ENCODE data around the gene PRSS21. TPM values are rescaled to one million over a fixed set of nuclear protein-coding genes. Genes with fewer than 3 reads are reported as not detected.

Gene PRSS21
- total RNA-seq, 2 experiments from 2014 or later, result 11.3 to 12.5 TPM

DNA sequence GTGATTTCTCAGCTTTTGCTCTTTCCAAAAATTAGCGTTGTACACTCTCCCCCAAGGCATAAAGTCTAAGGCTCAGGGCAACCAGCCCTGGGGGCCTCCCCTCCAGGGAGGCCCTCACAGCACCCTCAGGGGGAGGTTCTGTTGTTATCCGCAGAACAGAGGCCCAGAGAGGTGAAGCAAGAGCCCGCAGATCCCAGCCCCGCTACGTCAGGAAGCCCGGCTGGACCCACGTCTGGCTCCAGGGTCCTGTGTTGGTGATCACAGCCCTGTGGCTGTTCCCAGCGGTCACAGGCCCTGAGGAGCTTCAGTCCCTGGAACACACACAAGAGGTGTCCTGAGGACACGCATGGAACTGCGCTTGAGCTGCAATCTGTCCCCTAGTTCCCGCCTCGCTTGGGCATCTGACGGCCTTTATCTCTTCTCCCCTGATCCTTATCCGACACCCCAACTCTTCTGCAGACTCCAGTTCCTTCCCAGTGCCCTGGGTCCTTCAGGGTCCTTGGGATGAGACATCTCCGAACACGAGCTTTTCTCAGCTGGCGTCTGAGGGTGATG lies 11.9 kb downstream of the PRSS21 start:
- H3K27ac Mint-ChIP-seq, result no peak overlapping the region
- no peak for ATAC-seq
- CTCF ChIA-PET, result interaction anchor here (1.1 kb wide), 1 partner anchor 10 kb away, joined by 4 read pairs; no protein-coding TSS in a partner anchor

DNA sequence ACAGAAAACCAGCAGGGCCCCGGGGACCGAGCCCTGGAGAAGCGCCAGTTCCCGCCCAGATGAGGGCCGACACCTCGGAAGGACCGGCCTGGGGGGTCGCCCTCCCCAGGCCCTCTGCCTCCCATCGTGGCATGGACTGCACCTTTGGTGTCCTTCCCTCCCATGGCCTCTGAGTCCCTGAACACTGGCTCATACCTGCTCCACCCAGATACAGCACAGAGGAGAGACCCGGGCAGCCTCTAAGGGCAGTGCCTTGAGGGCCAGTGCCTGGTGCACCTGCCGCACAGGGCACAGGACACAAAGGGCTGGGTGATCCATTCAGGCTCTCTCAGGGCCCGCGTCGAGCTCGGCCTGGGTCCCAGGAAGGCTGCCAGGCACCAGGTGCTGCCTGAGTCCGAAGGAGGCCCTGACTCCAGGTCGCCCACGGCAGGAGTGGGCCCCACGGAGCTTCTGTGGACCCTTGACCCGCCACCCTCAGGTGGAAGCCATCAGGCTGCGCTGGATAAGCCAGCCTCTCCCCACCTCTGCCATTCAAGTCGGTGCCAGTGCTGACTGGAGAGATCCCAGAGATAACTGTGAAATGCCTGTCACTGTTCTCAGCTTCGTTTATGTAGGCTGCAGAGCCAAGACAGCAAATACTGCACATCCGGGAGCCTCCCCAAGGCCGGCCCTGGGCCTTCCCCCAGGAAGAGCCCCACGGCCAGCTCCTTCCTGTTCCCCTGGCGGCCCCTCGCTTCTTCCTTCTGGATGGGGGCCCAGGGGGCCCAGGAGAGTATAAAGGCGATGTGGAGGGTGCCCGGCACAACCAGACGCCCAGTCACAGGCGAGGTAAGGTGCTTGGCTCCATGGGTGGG lies 12.7 kb downstream of the PRSS21 start, which contains the start of gene ZG16B:
TSS of gene ZG16B (plus strand) at position 803 of the 854 bp plus-strand sequence. CDS start 139 bp downstream, outside the sequence.
- H3K36me3 Mint-ChIP-seq (ENCODE audit: low read depth), result no peaks in the 10 kb centered on the region
- CTCF ChIA-PET, result interaction anchor here (1.0 kb wide), 1 partner anchor 10 kb away, joined by 4 read pairs; no protein-coding TSS in a partner anchor

More for the DNA sequence above, 11.9 kb downstream of the PRSS21 start:
- intact Hi-C loops (cut with micrococcal nuclease), result no loop called here
- H3K4me3 Mint-ChIP-seq, result no peak overlapping the region
- POLR2A ChIA-PET, result interaction anchor here (1.1 to 1.6 kb wide), 2 partner anchors 31 to 64 kb away, joined by 3 to 4 read pairs; partner anchors contain the start of gene PRSS41
- no peaks in the 10 kb centered on the region for H3K36me3 Mint-ChIP-seq (ENCODE audit: low read depth)
- H3K4me1 Mint-ChIP-seq (ENCODE audit: low read depth), result no peaks in the 10 kb centered on the region
- TF ChIP-seq, protein P1, sequence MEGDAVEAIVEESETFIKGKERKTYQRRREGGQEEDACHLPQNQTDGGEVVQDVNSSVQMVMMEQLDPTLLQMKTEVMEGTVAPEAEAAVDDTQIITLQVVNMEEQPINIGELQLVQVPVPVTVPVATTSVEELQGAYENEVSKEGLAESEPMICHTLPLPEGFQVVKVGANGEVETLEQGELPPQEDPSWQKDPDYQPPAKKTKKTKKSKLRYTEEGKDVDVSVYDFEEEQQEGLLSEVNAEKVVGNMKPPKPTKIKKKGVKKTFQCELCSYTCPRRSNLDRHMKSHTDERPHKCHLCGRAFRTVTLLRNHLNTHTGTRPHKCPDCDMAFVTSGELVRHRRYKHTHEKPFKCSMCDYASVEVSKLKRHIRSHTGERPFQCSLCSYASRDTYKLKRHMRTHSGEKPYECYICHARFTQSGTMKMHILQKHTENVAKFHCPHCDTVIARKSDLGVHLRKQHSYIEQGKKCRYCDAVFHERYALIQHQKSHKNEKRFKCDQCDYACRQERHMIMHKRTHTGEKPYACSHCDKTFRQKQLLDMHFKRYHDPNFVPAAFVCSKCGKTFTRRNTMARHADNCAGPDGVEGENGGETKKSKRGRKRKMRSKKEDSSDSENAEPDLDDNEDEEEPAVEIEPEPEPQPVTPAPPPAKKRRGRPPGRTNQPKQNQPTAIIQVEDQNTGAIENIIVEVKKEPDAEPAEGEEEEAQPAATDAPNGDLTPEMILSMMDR (IDR thresholded peaks at IDR 0.05), result no peak
- DNase-seq, result no peak
- no peaks in the 10 kb centered on the region for H3K9me3 Mint-ChIP-seq
- H3K27me3 Mint-ChIP-seq, result peaks cover 4% of the 10 kb centered on the region

DNA sequence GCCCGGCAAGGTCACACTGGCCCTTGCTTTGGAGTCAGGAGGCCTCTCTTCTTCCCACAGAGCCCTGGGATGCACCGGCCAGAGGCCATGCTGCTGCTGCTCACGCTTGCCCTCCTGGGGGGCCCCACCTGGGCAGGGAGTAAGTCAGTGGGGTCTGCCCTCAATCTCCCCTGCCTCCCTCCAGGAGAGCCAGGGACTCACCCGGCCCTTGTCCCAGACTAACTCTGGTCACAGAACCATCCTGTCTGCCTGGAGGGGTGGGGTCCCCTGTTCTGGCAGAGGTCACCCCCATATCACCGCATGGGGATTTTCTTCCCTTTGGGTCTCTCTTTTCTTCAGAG lies 13.3 kb downstream of the PRSS21 start:
- ATAC-seq (no peak), DNase-seq (no peak)
- ChIA-PET CTCF (interaction anchor here (1.0 kb wide), 1 partner anchor 9 kb away, joined by 4 read pairs; no protein-coding TSS in a partner anchor), POLR2A (interaction anchor here (0.9 to 1.1 kb wide), 2 partner anchors 18 to 65 kb away, joined by 3 read pairs; no protein-coding TSS in a partner anchor)
- intact Hi-C loops (cut with micrococcal nuclease), result no loop called here
- Mint-ChIP-seq H3K36me3 (ENCODE audit: low read depth) (no peaks in the 10 kb centered on the region), H3K4me3 (no peak overlapping the region), H3K4me1 (ENCODE audit: low read depth) (no peaks in the 10 kb centered on the region), H3K27me3 (peaks cover 4% of the 10 kb centered on the region), H3K27ac (no peak overlapping the region), H3K9me3 (no peaks in the 10 kb centered on the region)
- TF ChIP-seq, protein P1 (IDR thresholded peaks at IDR 0.05), result no peak

More for the DNA sequence above, 12.7 kb downstream of the PRSS21 start, which contains the start of gene ZG16B:
- Mint-ChIP-seq H3K4me3 (no peak within 1 kb of the TSS), H3K27ac (no peak within 1 kb of the TSS), H3K27me3 (peaks cover 4% of the 10 kb centered on the region), H3K9me3 (no peaks in the 10 kb centered on the region), H3K4me1 (ENCODE audit: low read depth) (no peaks in the 10 kb centered on the region)
- DNase-seq (no peak), ATAC-seq (no peak)
- intact Hi-C loops (cut with micrococcal nuclease), result no loop called here
- TF ChIP-seq, protein P1 (IDR thresholded peaks at IDR 0.05), result no peak
- POLR2A ChIA-PET, result interaction anchor here (0.9 to 1.6 kb wide), 3 partner anchors 19 to 65 kb away, joined by 3 to 4 read pairs (median 3); partner anchors contain the start of gene PRSS41

DNA sequence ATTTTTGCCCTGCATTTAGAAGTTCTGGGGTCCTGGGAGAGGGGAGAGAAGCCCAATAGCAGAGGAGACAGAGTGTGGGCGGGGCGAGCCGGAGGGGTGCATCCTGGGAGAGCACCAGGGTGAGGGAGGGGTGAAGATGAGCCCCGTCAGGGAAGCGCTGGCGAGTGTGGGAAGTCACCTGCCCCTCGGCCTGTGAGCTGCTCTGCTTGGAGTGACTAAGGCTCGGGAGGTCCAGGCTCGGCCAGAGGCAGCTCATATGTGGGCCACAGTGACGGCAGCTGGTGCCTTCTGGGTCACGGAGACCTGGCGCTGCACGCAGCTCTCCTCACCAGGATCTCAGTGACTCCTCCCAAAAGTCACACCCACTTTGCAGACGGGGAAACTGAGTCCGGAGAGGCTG lies 14.2 kb downstream of the PRSS21 start:
- CTCF ChIA-PET, result interaction anchor here (1.6 kb wide), 1 partner anchor 37 kb away, joined by 5 read pairs; no protein-coding TSS in a partner anchor
- no peak for ATAC-seq
- H3K9me3 Mint-ChIP-seq, result no peaks in the 10 kb centered on the region
- POLR2A ChIA-PET, result no interaction called here
- H3K4me1 Mint-ChIP-seq (ENCODE audit: low read depth), result no peaks in the 10 kb centered on the region
- peaks cover 4% of the 10 kb centered on the region for H3K27me3 Mint-ChIP-seq
- TF ChIP-seq, protein P1 (IDR thresholded peaks at IDR 0.05), result no peak
- intact Hi-C loops (cut with micrococcal nuclease), result no loop called here
- no peak overlapping the region for H3K27ac Mint-ChIP-seq
- no peaks in the 10 kb centered on the region for H3K36me3 Mint-ChIP-seq (ENCODE audit: low read depth)
- no peak for DNase-seq
- H3K4me3 Mint-ChIP-seq, result no peak overlapping the region

Data from activated CD8-positive, alpha-beta T cell treated with anti-CD3 and anti-CD28 coated beads for 36 hours (primary cell).